IPS-18a (cell line): ENCODE measurements around the gene GNAZ.
A peak's percentile ranks its signal among the peaks of the same experiment; 100 is the strongest.
"Not testable (repeated sequence)": the region's sequence is repeated elsewhere in the genome, so short reads cannot be mapped to it uniquely, and the experiment has no call there.

Source experiments
- H3K27ac ChIP-seq: one replicate; pipeline ENCODE4 v1.5.1; 2013; ENCODE audit warnings: low read length
- H3K27me3 ChIP-seq: one replicate; pipeline ENCODE4 v1.6.1; 2013; ENCODE audit warnings: mild to moderate bottlenecking, low read length; ENCODE audit not compliant: control insufficient read depth, insufficient read depth
- H3K36me3 ChIP-seq: one replicate; pipeline ENCODE4 v1.6.1; 2013; ENCODE audit warnings: low read depth, low read length; ENCODE audit not compliant: control insufficient read depth
- H3K4me1 ChIP-seq: one replicate; pipeline ENCODE4 v1.6.1; 2013; ENCODE audit warnings: low read depth, low read length; ENCODE audit not compliant: control insufficient read depth
- H3K4me3 ChIP-seq: one replicate; pipeline ENCODE4 v1.5.1; 2013; ENCODE audit warnings: low read length
- H3K9ac ChIP-seq: one replicate; pipeline ENCODE4 v1.6.1; 2013; ENCODE audit warnings: mild to moderate bottlenecking, low read length, moderate library complexity
- H3K9me3 ChIP-seq: one replicate; pipeline ENCODE4 v1.6.1; 2013; ENCODE audit warnings: low read depth, low read length; ENCODE audit not compliant: control insufficient read depth

The GNAZ gene

GRCh38 chr22:23133922-23134321 lies 63.6 kb downstream of the GNAZ start:
- Histone ChIP-seq H3K4me3 (no peak overlapping the region), H3K4me1 (peaks cover 3% of the 10 kb centered on the region), H3K9me3 (no peaks in the 10 kb centered on the region), H3K27ac (no peak overlapping the region), H3K27me3 (no peaks in the 10 kb centered on the region), H3K9ac (no peak overlapping the region), H3K36me3 (no peaks in the 10 kb centered on the region)

GRCh38 chr22:23136991-23137390 lies 66.7 kb downstream of the GNAZ start:
- H3K9me3 ChIP-seq, H3K4me1 ChIP-seq: not testable (repeated sequence)

GRCh38 chr22:23137468-23137867 lies 67.1 kb downstream of the GNAZ start:
- H3K4me1 ChIP-seq: peaks cover 7% of the 10 kb centered on the region
- no peaks in the 10 kb centered on the region for H3K27me3 ChIP-seq
- H3K36me3 ChIP-seq: no peaks in the 10 kb centered on the region
- H3K4me3 ChIP-seq: no peak overlapping the region
- no peaks in the 10 kb centered on the region for H3K9me3 ChIP-seq
- no peak overlapping the region for H3K27ac ChIP-seq
- H3K9ac ChIP-seq: no peak overlapping the region

More at GRCh38 chr22:23136991-23137390, 66.7 kb downstream of the GNAZ start:
- H3K9ac ChIP-seq, H3K4me3 ChIP-seq, H3K36me3 ChIP-seq, H3K27me3 ChIP-seq, H3K27ac ChIP-seq: not testable (repeated sequence)

- no peak overlapping the region for H3K27ac ChIP-seq
- no peak overlapping the region for H3K4me3 ChIP-seq
- H3K36me3 ChIP-seq: no peaks in the 10 kb centered on the region
- no peaks in the 10 kb centered on the region for H3K9me3 ChIP-seq
- H3K9ac ChIP-seq: no peak overlapping the region
- H3K4me1 ChIP-seq: peaks cover 7% of the 10 kb centered on the region
- H3K27me3 ChIP-seq: no peaks in the 10 kb centered on the region
Observed at GRCh38 chr22:23137905-23138561, 67.7 kb downstream of the GNAZ start.

- Histone ChIP-seq H3K4me3 (no peak overlapping the region), H3K27ac (no peak overlapping the region), H3K36me3 (no peaks in the 10 kb centered on the region), H3K27me3 (no peaks in the 10 kb centered on the region), H3K9ac (no peak overlapping the region), H3K4me1 (peaks cover 7% of the 10 kb centered on the region), H3K9me3 (no peaks in the 10 kb centered on the region)
Observed at GRCh38 chr22:23138584-23139435, 68.5 kb downstream of the GNAZ start.

- Histone ChIP-seq H3K9ac (no peak overlapping the region), H3K9me3 (no peaks in the 10 kb centered on the region), H3K27ac (no peak overlapping the region)
Observed at GRCh38 chr22:23140385-23140784, 70.1 kb downstream of the GNAZ start.

GRCh38 chr22:23142546-23143105 lies 72.3 kb downstream of the GNAZ start:
- Histone ChIP-seq H3K27ac (no peak overlapping the region), H3K27me3 (no peaks in the 10 kb centered on the region), H3K9ac (peak overlapping the region; percentile 24), H3K4me1 (peaks cover 6% of the 10 kb centered on the region), H3K4me3 (no peak overlapping the region), H3K9me3 (no peaks in the 10 kb centered on the region), H3K36me3 (no peaks in the 10 kb centered on the region)

More at GRCh38 chr22:23140385-23140784, 70.1 kb downstream of the GNAZ start:
- peaks cover 7% of the 10 kb centered on the region for H3K4me1 ChIP-seq
- H3K36me3 ChIP-seq: no peaks in the 10 kb centered on the region
- H3K4me3 ChIP-seq: no peak overlapping the region
- no peaks in the 10 kb centered on the region for H3K27me3 ChIP-seq

- no peaks in the 10 kb centered on the region for H3K9me3 ChIP-seq
- H3K27ac ChIP-seq: no peak overlapping the region
- H3K9ac ChIP-seq: no peak overlapping the region
- peaks cover 6% of the 10 kb centered on the region for H3K4me1 ChIP-seq
- no peak overlapping the region for H3K4me3 ChIP-seq
- H3K27me3 ChIP-seq: no peaks in the 10 kb centered on the region
- H3K36me3 ChIP-seq: no peaks in the 10 kb centered on the region
Observed at GRCh38 chr22:23143119-23143518, 72.8 kb downstream of the GNAZ start.

- Histone ChIP-seq H3K4me1 (peaks cover 9% of the 10 kb centered on the region), H3K27me3 (no peaks in the 10 kb centered on the region), H3K27ac (no peak overlapping the region), H3K9ac (no peak overlapping the region), H3K36me3 (no peaks in the 10 kb centered on the region), H3K4me3 (no peak overlapping the region), H3K9me3 (no peaks in the 10 kb centered on the region)
Observed at GRCh38 chr22:23144432-23144831, 74.1 kb downstream of the GNAZ start.

GRCh38 chr22:23144932-23145877 lies 74.9 kb downstream of the GNAZ start, which contains the start of gene RAB36:
Gene RAB36, plus strand, starts transcription at chr22:23145477. Its CDS starts 1,140 bp downstream, at chr22:23146617.
- Histone ChIP-seq H3K4me1 (peaks cover 15% of the 10 kb centered on the region), H3K27me3 (no peaks in the 10 kb centered on the region), H3K36me3 (no peaks in the 10 kb centered on the region), H3K9me3 (no peaks in the 10 kb centered on the region), H3K9ac (peak within 1 kb of the TSS; percentile 30), H3K4me3 (peak within 1 kb of the TSS; percentile 56), H3K27ac (no peak within 1 kb of the TSS)
